OCI-LY1 (cell line): ENCODE measurements around the gene SYNDIG1L.

Experiments
- EZH2 ChIP-seq: fragments of 200-600 bp; sonication (generic), shearing (Covaris generic); IDR thresholded peaks from 2 replicates; pipeline ENCODE4 v1.8.0; 2017; ENCODE audit warnings: borderline replicate concordance, mixed run types, mild to moderate bottlenecking, antibody characterized with exemption, low read length, moderate library complexity, mixed read lengths
- TF ChIP-seq, protein P1 (sequence below): fragments of 200-600 bp; sonication (generic), shearing (Covaris generic); IDR thresholded peaks from 2 replicates; pipeline ENCODE4 v1.5.1; 2017; ENCODE audit warnings: mild to moderate bottlenecking, antibody characterized with exemption, low read length, moderate library complexity, mixed read lengths

DNA sequence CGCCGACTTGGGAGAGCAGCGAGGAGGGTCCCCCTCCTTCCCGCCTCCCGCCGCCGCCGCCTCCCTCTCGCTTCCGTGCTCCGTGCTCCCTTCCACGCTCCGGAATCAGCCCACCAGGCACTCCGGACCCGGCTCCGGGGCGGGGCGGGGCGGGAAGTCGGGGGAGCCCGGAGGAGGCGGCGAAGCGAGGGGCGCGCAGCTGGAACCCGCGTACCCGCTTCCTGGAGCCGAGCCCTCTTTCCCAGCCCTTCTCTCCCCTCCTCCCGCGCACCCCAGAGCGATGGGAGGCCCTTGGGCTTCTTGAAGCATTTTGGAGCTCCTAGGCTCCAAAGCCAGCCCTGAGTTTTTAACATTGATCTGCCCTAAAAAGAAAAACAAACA lies at the start of gene SYNDIG1L:
- TF ChIP-seq EZH2, result no peak
- TF ChIP-seq, protein P1, sequence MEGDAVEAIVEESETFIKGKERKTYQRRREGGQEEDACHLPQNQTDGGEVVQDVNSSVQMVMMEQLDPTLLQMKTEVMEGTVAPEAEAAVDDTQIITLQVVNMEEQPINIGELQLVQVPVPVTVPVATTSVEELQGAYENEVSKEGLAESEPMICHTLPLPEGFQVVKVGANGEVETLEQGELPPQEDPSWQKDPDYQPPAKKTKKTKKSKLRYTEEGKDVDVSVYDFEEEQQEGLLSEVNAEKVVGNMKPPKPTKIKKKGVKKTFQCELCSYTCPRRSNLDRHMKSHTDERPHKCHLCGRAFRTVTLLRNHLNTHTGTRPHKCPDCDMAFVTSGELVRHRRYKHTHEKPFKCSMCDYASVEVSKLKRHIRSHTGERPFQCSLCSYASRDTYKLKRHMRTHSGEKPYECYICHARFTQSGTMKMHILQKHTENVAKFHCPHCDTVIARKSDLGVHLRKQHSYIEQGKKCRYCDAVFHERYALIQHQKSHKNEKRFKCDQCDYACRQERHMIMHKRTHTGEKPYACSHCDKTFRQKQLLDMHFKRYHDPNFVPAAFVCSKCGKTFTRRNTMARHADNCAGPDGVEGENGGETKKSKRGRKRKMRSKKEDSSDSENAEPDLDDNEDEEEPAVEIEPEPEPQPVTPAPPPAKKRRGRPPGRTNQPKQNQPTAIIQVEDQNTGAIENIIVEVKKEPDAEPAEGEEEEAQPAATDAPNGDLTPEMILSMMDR, result no peak
